Measurements from ENCODE around the gene KCNA2.
A peak's percentile ranks its signal among the peaks of the same experiment; 100 is the strongest.

KCNA2 gene

GRCh38 chr1:110563089-110563488 is 43.1 kb downstream of the KCNA2 start:
- no peak for DNase-seq

DNA sequence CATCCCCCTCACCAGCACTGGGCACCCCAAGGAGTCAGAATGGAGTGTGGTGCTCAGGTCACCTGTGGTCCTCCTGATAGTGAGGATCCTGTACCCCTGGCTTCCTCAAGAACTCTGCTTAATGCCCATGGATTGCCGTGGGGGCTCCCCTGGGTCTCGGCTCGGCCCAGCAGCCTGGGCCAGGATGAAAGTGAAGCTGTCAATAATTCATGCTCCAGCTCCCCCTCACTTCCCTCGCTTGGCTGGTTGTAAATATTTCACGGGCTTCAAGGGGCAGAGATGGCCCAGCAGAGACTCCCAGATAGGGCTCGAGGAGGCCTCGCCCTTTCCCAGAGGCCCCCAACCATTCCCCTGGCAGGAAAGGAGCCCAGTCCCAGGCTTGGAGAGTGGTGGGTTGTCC is 44.6 kb downstream of the KCNA2 start:
- no peak for DNase-seq

- peak; percentile 36 for DNase-seq
Measured at GRCh38 chr1:110559157-110559556, 47.0 kb downstream of the KCNA2 start.

- no peak for DNase-seq
Measured at GRCh38 chr1:110557481-110557880, 48.7 kb downstream of the KCNA2 start.

DNA sequence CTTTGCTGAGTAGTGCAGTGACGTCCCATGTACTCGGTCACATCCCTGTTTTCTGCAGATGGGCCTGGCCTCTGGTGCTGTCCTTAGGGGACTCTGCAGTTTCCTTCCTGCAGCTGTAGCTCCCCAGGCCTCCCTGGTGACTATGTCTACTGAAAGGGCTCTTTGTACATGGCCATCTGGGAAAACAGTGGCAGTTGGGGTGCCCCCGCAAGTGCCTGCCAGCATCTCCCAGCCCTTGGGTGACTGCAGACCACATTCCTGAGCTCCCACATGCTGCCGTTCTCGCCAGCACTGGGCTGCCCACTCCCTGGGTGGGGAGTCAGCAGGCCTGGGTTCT is 49.7 kb downstream of the KCNA2 start:
- no peak for DNase-seq

DNA sequence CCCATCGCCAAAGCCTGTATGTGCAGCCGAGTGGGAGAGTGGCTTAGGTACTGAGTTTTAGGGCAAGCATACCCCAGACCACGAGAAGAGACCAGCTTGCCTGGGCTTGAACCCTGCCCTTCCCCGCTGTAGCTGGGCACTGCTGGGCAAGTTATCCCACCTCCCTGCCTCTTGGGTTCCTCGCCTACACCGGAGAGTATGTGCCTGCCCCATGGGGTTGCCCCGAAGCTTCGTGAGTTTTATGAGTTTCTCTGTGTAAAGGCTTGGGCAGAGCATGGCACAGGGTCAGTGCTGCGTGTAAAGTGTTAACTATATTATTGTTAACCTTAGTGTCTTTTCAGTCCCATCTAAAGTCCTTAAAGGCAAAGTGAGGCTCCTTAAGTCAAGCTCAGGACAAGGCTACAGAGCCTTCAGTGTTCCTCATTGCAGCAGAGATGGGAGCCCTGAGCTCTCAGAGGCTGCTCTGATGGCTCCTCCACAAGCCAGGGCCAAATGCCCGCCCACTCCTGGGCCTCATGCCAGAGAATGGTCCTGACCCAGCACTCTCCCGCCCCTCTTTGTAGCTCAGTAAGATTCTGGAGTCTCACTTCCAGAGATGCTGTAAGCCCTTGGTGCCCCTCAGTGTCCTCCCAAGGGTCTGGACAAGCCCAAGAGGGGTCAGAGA is 50.2 kb downstream of the KCNA2 start:
- DNase-seq, result no peak

DNA sequence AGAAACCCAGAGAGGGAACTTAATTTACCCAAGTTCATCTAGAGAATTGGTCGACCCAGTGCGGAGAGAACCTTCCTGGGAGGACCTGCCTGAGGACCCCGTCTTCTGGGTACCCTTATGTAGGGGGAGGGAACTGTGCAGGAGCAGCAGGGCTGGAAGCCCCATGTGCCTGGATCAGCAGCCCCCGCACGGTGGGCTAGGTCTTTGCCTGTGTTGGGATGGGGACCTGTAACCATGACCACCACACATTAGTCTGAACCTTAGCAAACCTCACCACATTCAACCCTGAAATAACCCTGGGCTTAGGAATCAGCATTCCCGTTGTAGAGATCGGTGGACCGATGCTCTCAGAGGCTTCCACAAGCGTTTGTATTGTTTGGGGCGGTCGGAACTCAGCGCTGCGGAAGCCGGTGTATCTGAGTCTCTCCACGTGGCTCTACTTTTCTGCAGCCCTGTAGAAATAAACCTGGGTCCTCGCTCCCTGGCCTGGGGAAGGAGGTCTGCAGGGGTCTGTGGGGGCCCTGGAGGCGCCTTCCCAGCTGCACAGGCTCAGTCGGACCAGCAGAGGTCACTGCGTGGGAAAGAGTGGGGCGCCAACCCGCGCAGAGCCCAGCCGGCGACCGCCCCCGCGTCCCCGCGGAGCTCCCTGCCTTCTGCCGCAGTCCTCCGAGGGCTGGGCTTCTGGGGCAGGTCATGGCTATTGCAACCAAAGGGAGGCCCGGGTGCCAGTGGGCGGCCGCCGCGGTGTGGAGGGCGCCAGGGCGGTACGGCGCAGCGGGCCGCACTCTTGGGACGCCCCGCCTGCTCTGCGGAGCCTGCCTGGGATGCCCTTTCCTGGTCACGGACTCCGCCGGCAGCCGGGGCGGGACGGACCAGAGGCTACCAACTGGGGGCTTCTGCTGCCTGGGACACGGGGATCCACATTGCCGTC is 51.0 kb downstream of the KCNA2 start:
- peak; percentile 50 for DNase-seq

DNA sequence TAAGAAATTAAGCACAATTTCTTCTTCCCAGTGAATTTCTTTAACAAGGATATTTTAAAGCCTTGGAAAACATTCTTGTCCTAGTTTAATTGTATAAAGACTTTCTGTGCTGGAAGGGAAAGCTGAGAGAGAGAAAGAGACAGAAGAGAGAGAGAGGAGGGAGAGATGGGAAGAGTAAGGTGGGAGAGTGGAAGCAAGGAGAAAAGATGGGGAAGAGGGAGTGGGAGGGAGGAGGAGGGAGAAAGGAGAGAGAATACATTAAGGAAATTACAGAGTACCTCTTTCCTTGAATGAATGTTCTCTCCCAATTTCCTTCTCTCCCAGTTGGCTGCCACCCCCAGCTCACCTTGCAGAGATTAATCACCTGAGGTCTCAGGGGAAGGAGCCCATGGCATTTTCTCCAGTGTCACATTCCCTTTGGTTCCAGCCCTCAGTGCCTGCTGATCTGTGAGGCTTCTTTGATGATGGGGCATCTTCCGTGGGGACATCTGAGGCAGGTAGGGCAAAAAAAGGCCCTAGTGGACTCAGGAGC is 54.8 kb downstream of the KCNA2 start:
- no peak for DNase-seq

- DNase-seq, result no peak
Measured at GRCh38 chr1:110549831-110550230, 56.3 kb downstream of the KCNA2 start.

DNA sequence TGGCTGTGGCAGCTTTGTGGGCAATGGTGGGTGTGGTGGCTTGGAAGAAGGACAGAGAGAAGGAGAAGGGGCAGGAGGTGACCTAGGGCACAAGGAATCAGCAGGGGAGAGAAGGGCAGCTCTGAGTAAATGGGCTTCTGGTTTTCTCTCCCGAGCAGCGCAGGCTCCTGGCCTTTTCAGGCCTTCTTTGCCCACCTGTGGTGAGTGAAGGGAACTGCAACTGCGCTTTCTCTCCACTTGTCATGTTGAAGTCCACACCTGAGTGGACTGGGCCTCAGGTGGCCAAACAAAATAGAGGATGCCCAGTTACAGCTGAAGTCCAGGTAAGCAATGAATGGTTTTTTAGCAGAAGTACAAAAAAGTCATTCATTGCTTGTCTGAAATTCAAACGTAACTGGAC is 57.8 kb downstream of the KCNA2 start:
- no peak for DNase-seq

DNA sequence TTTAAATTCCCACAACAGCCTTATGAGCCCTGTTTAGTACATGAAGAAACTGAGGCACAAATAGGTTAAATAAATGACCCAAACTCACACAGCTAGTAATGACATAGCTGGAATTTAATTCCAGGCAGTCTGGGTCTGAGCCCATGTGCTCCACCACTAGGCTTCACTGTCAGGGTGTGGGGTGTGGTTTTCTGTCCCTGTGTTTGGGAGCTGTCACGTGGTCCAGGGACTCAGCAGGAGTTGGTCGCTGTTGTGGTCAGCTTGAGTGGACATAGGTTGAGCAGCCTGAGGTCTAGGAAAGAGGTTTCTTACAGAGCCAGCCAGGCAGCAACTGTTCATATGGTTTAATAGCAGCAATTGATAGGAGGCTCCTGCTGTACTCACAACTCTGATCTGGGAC is 59.1 kb downstream of the KCNA2 start:
- no peak for DNase-seq

DNA sequence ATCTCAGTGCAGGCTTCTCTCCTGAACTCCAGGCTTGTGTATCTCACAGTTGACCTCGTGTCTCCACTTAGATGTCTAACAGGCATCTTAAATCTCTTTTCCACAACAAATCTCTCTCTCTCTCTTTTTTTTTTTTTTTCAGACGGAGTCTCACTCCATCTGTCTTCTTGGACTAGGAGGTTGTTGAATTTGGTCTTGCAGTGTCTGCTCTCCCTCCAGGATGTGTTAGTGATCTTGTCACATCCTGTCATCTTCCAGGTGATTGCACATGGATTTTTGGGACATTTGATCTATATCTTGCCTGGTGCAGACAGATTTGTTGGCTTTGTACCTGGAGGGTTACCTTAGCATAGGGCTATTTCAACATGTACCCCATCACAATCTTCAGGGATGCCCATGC is 60.7 kb downstream of the KCNA2 start:
- no peak for DNase-seq

GRCh38 chr1:110544753-110545152 is 61.4 kb downstream of the KCNA2 start:
- DNase-seq, result no peak
